Transverse colon (tissue), 4 donors: ENCODE data around the gene DLG2. TPM values are rescaled to one million over a fixed set of nuclear protein-coding genes. Genes with fewer than 3 reads are reported as not detected.
"Not testable (repeated sequence)": the region's sequence is repeated elsewhere in the genome, so short reads cannot be mapped to it uniquely, and the experiment has no call there.

Experiments
- DNase-seq: peaks from one replicate; pipeline ENCODE4 v3.0.0-alpha.2; 2019
- H3K27ac ChIP-seq, 4 donors: fragments of 200-600 bp; sonication (generic); 2 replicates each; pipeline ENCODE4 v1.5.1; 2016 to 2018; ENCODE audit warnings: inconsistent platforms in 4 of 4
- H3K27me3 ChIP-seq: fragments of 200-600 bp; sonication (generic); 2 replicates; pipeline ENCODE4 v1.5.1; 2017; ENCODE audit warnings: inconsistent platforms
- H3K36me3 ChIP-seq, 4 donors: fragments of 200-600 bp; sonication (generic); 2 replicates each; pipeline ENCODE4 v1.5.1; 2017 to 2019; ENCODE audit warnings: inconsistent platforms in 4 of 4
- H3K4me1 ChIP-seq, 4 donors: fragments of 200-600 bp; sonication (generic); 2 replicates each; pipeline ENCODE4 v1.5.1; 2017 to 2020; ENCODE audit warnings: inconsistent platforms in 4 of 4
- H3K4me3 ChIP-seq, 4 donors: fragments of 200-600 bp; sonication (generic); 1 replicate in 1 of 4; 2 replicates in 3 of 4; pipeline versions ENCODE4 v1.5.1 to v1.6.1; 2017 to 2019; ENCODE audit warnings: inconsistent platforms in 4 of 4
- H3K9me3 ChIP-seq, 2 donors: fragments of 200-600 bp; sonication (generic); 2 replicates each; pipeline ENCODE4 v1.5.1; 2017 to 2019; ENCODE audit warnings: inconsistent platforms in 2 of 2
- CTCF ChIP-seq, 5 experiments: fragments of 200-600 bp in 3 of 5; fragments of 450-650 bp in 2 of 5; sonication (generic) in 3 of 5; IDR thresholded peaks; 1 replicate in 2 of 5; 2 replicates in 3 of 5; pipeline ENCODE4 v1.5.1; 2016 to 2017; ENCODE audit warnings: antibody characterized with exemption in 5 of 5, inconsistent platforms in 3 of 5, mild to moderate bottlenecking in 2 of 5, moderate library complexity in 1 of 5
- EP300 ChIP-seq: sonication (generic); formaldehyde crosslinking; IDR thresholded peaks from one replicate; pipeline ENCODE4 v1.6.1; 2017; ENCODE audit warnings: antibody characterized with exemption, low read depth
- POLR2A ChIP-seq: fragments of 450-650 bp; IDR thresholded peaks from one replicate; pipeline ENCODE4 v1.6.1; 2016; ENCODE audit warnings: antibody characterized with exemption, mild to moderate bottlenecking, moderate library complexity
- POLR2AphosphoS5 ChIP-seq, 3 donors: sonication (generic); formaldehyde crosslinking; IDR thresholded peaks; one replicate each; pipeline ENCODE4 v1.6.1; 2016; ENCODE audit warnings: antibody characterized with exemption in 3 of 3
- WGBS, 2 donors: methylation state at CpG; one replicate each; pipeline ENCODE4 v1.1.5; 2018; ENCODE audit warnings: low coverage in 1 of 2; 5-methylcytosine and 5-hydroxymethylcytosine counted together
- in situ Hi-C, 4 donors: fragments of 200-750 bp; cut with MboI; loops; one replicate each; pipeline versions ENCODE4 v1.15.0 to v1.15.1; 2017; ENCODE audit warnings: low sequenced_read_pairs in 3 of 4, low pct_ligation_motif_present in 1 of 4, low pct_unique_long_range_greater_than_20kb in 1 of 4
- intact Hi-C: fragments of 100-400 bp; cut with DNase I; formaldehyde crosslinking; loops from one replicate; pipeline ENCODE4 v1.15.1; 2023; ENCODE audit warnings: low total_unique reads
- total RNA-seq, 4 donors: library from RNA; depleted of rRNA; stranded (reverse); fragments of >200 nt; gene quantifications; one replicate each; pipeline ENCODE4 v1.1.0, GENCODE V29; 2016

The DLG2 gene
- total RNA-seq, 4 donors from 2014 or later = 1.9 to 28.3 (median 3.7) TPM

- Histone ChIP-seq H3K27me3 (no peaks in the 10 kb centered on the region), H3K4me3 (no peak overlapping the region), H3K36me3 (no peaks in the 10 kb centered on the region), H3K4me1 (no peaks in the 10 kb centered on the region), H3K27ac (no peak overlapping the region), H3K9me3 (no peaks in the 10 kb centered on the region)
- WGBS, 2 donors = 62% methylated on average over 2 of the region's 2 CpGs
- in situ Hi-C loops (no loop called here), intact Hi-C loops (no loop called here)
- DNase-seq = no peak
- TF ChIP-seq EP300 (no peak), POLR2A (no peak), CTCF (IDR thresholded peaks at IDR 0.05) (no peak), POLR2AphosphoS5 (IDR thresholded peaks at IDR 0.05) (no peak)
Measured at GRCh38 chr11:85407648-85408047, 219.5 kb downstream of the DLG2 start.

- DNase-seq = no peak
- H3K36me3 ChIP-seq = no peaks in the 10 kb centered on the region
- no peaks in the 10 kb centered on the region for H3K27me3 ChIP-seq
- intact Hi-C loops (no loop called here), in situ Hi-C loops (no loop called here)
- no peak overlapping the region for H3K4me3 ChIP-seq
- no peaks in the 10 kb centered on the region for H3K4me1 ChIP-seq
- peaks cover 0 to 3% of the 10 kb centered on the region in 2 donors for H3K9me3 ChIP-seq
- WGBS, 2 donors = 71 to 84% methylated on average over 3 of the region's 3 CpGs
- no peak for TF ChIP-seq POLR2AphosphoS5 (IDR thresholded peaks at IDR 0.05)
- TF ChIP-seq CTCF (IDR thresholded peaks at IDR 0.05) = no peak
- TF ChIP-seq EP300 = no peak
- no peak for TF ChIP-seq POLR2A
- H3K27ac ChIP-seq = no peak overlapping the region
Measured at GRCh38 chr11:85406841-85407240, 220.3 kb downstream of the DLG2 start.

- peaks cover 0 to 4% of the 10 kb centered on the region in 2 donors for H3K9me3 ChIP-seq
- no peaks in the 10 kb centered on the region for H3K4me1 ChIP-seq
- no peak for DNase-seq
- intact Hi-C loops (no loop called here), in situ Hi-C loops (no loop called here)
- WGBS, 2 donors = 51 to 62% methylated on average over 3 of the region's 3 CpGs
- no peak overlapping the region for H3K4me3 ChIP-seq
- H3K36me3 ChIP-seq = no peaks in the 10 kb centered on the region
- H3K27me3 ChIP-seq = no peaks in the 10 kb centered on the region
- no peak overlapping the region for H3K27ac ChIP-seq
- no peak for TF ChIP-seq POLR2A
- TF ChIP-seq EP300 = no peak
- TF ChIP-seq CTCF (IDR thresholded peaks at IDR 0.05) = no peak
- no peak for TF ChIP-seq POLR2AphosphoS5 (IDR thresholded peaks at IDR 0.05)
Measured at GRCh38 chr11:85406316-85406715, 220.8 kb downstream of the DLG2 start.

GRCh38 chr11:85395515-85396055 is 231.6 kb downstream of the DLG2 start:
- H3K36me3 ChIP-seq, intact Hi-C loops, H3K9me3 ChIP-seq, H3K4me1 ChIP-seq, DNase-seq, H3K4me3 ChIP-seq, H3K27ac ChIP-seq, H3K27me3 ChIP-seq, in situ Hi-C loops: not testable (repeated sequence)
- WGBS, 2 donors = 33 to 67% methylated on average over 1 to 4 of the region's 4 CpGs

- 59 to 61% methylated on average over 2 of the region's 2 CpGs for WGBS, 2 donors
- in situ Hi-C loops = no loop called here
Measured at GRCh38 chr11:85394283-85394682, 232.9 kb downstream of the DLG2 start.

More at GRCh38 chr11:85394283-85394682, 232.9 kb downstream of the DLG2 start:
- intact Hi-C loops = no loop called here
- H3K4me1 ChIP-seq = no peaks in the 10 kb centered on the region
- no peak for TF ChIP-seq POLR2AphosphoS5 (IDR thresholded peaks at IDR 0.05)
- no peak for TF ChIP-seq CTCF (IDR thresholded peaks at IDR 0.05)
- no peak for TF ChIP-seq POLR2A
- TF ChIP-seq EP300 = no peak
- H3K9me3 ChIP-seq = peaks cover 0 to 4% of the 10 kb centered on the region in 2 donors
- H3K27ac ChIP-seq = no peak overlapping the region
- H3K27me3 ChIP-seq = no peaks in the 10 kb centered on the region
- H3K36me3 ChIP-seq = no peaks in the 10 kb centered on the region
- DNase-seq = no peak
- no peak overlapping the region for H3K4me3 ChIP-seq
